Chondrocyte (in vitro differentiated cells): Measurements from ENCODE around the gene MRFAP1. TPM values are rescaled to one million over a fixed set of nuclear protein-coding genes. Genes with fewer than 3 reads are reported as not detected.

Experiments
- DNase-seq: peaks from one replicate; pipeline ENCODE4 v3.0.0; 2021; ENCODE audit warnings: mixed read lengths, low spot score
- H3K27ac Mint-ChIP-seq: one replicate; pipeline ENCODE4 v1.8.0; 2021; ENCODE audit warnings: mild to moderate bottlenecking, moderate library complexity, mixed read lengths; ENCODE audit not compliant: unreplicated experiment
- H3K27me3 Mint-ChIP-seq: 2 replicates; pipeline ENCODE4 v1.8.0; 2021; ENCODE audit warnings: low read depth, mixed read lengths
- H3K36me3 Mint-ChIP-seq: 2 replicates; pipeline ENCODE4 v1.8.0; 2021; ENCODE audit warnings: low read depth, mixed read lengths
- H3K4me1 Mint-ChIP-seq: 2 replicates; pipeline ENCODE4 v1.8.0; 2021; ENCODE audit warnings: low read depth, mild to moderate bottlenecking, mixed read lengths
- H3K4me3 Mint-ChIP-seq: one replicate; pipeline ENCODE4 v1.8.0; 2021; ENCODE audit warnings: mild to moderate bottlenecking, moderate library complexity, mixed read lengths; ENCODE audit not compliant: unreplicated experiment
- H3K9me3 Mint-ChIP-seq: 2 replicates; pipeline ENCODE4 v1.8.0; 2021; ENCODE audit warnings: low read depth, mixed read lengths
- total RNA-seq: library from RNA; stranded (reverse); gene quantifications from 3 replicates; pipeline ENCODE4 v1.2.1, GENCODE V29; 2021
- TF ChIP-seq, protein P1 (sequence below): fragments of 200-600 bp; sonication (generic); IDR thresholded peaks from 2 replicates; pipeline ENCODE4 v1.5.0; 2021; ENCODE audit warnings: antibody characterized with exemption, mild to moderate bottlenecking, moderate library complexity

The MRFAP1 gene
- total RNA-seq, 1 donor from 2014 or later, result 250 TPM

DNA sequence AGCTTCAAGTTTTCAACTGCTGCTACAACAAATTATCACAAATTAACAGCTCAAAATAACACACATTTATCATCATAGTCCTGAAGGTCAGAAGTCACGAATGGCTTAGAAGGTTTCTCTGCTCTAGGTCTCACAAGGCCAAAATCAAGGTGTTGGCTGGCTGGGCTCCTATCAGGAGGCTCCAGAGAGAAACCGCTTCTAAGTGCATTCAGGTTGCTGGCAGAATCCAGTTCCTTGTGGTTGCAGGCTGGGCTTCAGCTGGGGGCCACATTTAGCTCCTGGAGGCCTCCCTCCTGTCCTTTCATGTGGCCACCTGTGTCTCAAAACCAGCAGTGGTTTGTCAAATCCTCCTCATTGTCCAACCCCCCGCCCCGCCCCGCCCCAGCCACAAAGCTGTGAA is 15.4 kb downstream of the MRFAP1 start:
- TF ChIP-seq, protein P1, sequence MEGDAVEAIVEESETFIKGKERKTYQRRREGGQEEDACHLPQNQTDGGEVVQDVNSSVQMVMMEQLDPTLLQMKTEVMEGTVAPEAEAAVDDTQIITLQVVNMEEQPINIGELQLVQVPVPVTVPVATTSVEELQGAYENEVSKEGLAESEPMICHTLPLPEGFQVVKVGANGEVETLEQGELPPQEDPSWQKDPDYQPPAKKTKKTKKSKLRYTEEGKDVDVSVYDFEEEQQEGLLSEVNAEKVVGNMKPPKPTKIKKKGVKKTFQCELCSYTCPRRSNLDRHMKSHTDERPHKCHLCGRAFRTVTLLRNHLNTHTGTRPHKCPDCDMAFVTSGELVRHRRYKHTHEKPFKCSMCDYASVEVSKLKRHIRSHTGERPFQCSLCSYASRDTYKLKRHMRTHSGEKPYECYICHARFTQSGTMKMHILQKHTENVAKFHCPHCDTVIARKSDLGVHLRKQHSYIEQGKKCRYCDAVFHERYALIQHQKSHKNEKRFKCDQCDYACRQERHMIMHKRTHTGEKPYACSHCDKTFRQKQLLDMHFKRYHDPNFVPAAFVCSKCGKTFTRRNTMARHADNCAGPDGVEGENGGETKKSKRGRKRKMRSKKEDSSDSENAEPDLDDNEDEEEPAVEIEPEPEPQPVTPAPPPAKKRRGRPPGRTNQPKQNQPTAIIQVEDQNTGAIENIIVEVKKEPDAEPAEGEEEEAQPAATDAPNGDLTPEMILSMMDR, result no peak
- Mint-ChIP-seq H3K27ac (no peak overlapping the region), H3K36me3 (no peaks in the 10 kb centered on the region), H3K4me1 (peaks cover 12% of the 10 kb centered on the region), H3K4me3 (no peak overlapping the region), H3K9me3 (peaks cover 8% of the 10 kb centered on the region), H3K27me3 (no peaks in the 10 kb centered on the region)
- no peak for DNase-seq

DNA sequence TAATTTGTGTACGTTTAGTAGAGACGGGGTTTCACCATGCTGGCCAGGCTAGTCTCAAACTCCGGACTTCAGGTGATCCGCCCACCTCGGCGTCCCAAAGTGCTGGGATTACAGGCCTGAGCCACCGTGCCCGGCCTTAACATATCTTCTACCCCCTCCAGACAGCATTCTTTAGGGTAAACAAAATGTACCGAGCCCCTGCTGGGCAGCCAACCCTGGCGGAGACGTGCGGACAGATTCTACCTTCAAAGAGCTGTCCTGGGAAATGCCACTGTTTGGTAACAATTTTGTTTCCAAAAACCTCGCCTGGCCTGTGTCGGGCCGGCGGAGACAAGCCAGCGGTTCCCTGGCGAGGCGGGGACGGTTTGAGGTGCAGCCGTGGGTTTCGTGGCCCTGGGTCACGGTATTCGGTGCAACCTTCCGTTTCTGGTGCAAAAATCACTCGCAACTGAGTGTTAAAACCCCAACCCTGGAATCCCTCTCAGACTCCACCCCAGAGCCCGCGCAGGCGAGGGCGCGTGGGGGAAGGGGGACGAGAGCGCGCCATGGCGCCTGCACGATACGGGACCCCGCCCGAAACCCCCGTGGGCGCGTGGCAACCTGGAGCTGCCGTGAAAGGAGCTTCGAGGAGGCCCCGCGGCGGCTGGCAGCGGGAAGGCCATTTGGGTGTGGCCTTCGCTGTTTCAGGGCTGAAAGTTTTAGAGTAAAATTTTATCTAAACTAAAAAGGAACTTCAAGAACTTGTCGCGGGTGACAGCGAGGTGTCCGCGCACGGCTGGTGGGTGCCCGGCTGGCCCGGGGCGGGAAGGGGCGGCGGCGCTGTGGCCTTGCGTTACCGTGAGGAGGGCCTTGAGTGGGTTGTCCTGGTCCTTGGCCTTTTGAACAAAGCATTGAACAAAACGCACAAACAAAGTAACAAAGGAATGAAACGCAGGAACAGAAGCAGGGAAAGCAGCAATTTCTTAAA is 17.0 kb downstream of the MRFAP1 start:
- Mint-ChIP-seq H3K36me3 (no peaks in the 10 kb centered on the region), H3K4me3 (no peak overlapping the region), H3K9me3 (peaks cover 8% of the 10 kb centered on the region), H3K27me3 (no peaks in the 10 kb centered on the region), H3K27ac (no peak overlapping the region), H3K4me1 (peaks cover 12% of the 10 kb centered on the region)
- no peak for DNase-seq
- TF ChIP-seq, protein P1, result no peak

DNA sequence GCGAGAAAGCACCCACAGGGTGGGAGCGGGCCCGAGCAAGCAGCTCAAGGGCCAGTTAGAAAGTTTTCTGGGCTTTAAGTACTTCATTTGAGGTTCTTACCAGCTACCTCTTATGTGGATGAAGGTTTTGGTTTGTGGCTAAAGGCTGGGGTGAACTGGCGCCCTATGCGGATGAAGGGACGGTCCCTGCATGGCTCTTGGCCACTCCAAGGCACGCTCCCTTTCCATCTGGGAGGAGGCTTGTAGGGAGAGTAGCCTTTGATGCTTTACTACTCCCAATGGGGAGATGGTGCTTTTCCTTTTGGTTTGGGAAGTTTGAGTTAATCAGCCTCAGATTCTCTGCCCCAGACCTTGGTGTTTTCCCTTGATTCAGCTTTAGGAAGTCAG is 17.7 kb downstream of the MRFAP1 start:
- Mint-ChIP-seq H3K4me3 (peak overlapping the region; percentile 63), H3K4me1 (peaks cover 12% of the 10 kb centered on the region), H3K27me3 (no peaks in the 10 kb centered on the region), H3K36me3 (no peaks in the 10 kb centered on the region), H3K9me3 (peaks cover 8% of the 10 kb centered on the region), H3K27ac (no peak overlapping the region)
- DNase-seq, result no peak
- TF ChIP-seq, protein P1, result no peak

DNA sequence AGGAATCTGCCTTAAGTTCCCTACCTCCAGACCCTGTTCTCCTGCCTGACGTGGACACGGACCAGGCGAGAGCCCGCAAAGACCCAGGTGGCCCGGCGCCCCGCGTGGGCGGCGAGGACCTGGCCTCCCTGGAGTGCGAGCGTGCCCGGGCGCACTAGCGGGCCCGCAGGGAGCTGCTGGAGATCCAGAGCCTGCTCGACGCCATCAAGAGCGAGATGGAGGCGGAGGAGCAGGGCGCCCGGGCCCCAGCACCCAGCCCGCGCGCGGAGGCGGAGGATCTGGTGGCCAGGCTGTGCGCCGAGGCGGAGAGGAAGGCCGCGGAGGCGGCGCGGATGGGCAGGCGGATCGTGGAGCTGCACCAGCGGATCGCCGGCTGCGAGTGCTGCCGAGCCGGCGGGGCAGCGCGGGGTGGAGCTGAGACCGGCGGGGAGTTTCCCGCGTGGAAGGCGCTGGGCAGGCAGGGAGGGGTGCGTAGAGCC is 18.2 kb downstream of the MRFAP1 start:
- H3K27ac Mint-ChIP-seq, result no peak overlapping the region
- peak overlapping the region; percentile 63 for H3K4me3 Mint-ChIP-seq

DNA sequence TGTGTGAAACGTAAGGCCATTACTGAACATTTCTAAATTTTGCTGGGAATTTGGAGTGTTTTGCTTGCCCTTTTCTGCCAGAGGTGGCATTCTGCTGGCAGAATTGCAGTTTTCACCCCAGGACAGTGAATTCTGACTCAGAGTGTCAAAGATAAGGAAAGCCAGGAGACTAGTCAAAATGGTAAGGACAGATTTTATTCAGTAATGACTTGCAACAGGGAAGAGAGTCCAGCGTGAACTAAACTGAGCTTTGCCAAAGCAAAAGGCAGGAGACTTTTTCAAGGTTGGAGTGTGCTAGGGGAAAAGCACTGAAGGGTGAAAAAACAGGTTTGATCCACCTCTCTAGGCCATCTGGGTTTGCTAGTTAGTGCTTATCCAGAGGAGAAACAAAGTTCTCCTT is 19.4 kb downstream of the MRFAP1 start:
- no peaks in the 10 kb centered on the region for H3K9me3 Mint-ChIP-seq
- TF ChIP-seq, protein P1, result no peak
- no peak overlapping the region for H3K4me3 Mint-ChIP-seq
- H3K27me3 Mint-ChIP-seq, result no peaks in the 10 kb centered on the region
- no peak for DNase-seq
- H3K4me1 Mint-ChIP-seq, result peaks cover 12% of the 10 kb centered on the region
- no peaks in the 10 kb centered on the region for H3K36me3 Mint-ChIP-seq
- no peak overlapping the region for H3K27ac Mint-ChIP-seq

More for the DNA sequence above, 18.2 kb downstream of the MRFAP1 start:
- H3K9me3 Mint-ChIP-seq, result peaks cover 8% of the 10 kb centered on the region
- no peak for DNase-seq
- TF ChIP-seq, protein P1, result no peak
- H3K27me3 Mint-ChIP-seq, result no peaks in the 10 kb centered on the region
- peaks cover 12% of the 10 kb centered on the region for H3K4me1 Mint-ChIP-seq
- H3K36me3 Mint-ChIP-seq, result no peaks in the 10 kb centered on the region
